GM08714 (cell line): ENCODE results near the gene POC1A.
"Not testable (repeated sequence)": the region's sequence is repeated elsewhere in the genome, so short reads cannot be mapped to it uniquely, and the experiment has no call there.

Experiments used
- H3K4me3 ChIP-seq: fragments of 200-500 bp; sonication (Bioruptor generic); 2 replicates; pipeline ENCODE4 v1.5.1; 2014; ENCODE audit warnings: mild to moderate bottlenecking, low read length, inconsistent platforms
- ZNF274 ChIP-seq: IDR thresholded peaks from 2 replicates; pipeline ENCODE4 v1.6.1; 2012; ENCODE audit warnings: mild to moderate bottlenecking, low read depth, low read length

The POC1A gene

DNA sequence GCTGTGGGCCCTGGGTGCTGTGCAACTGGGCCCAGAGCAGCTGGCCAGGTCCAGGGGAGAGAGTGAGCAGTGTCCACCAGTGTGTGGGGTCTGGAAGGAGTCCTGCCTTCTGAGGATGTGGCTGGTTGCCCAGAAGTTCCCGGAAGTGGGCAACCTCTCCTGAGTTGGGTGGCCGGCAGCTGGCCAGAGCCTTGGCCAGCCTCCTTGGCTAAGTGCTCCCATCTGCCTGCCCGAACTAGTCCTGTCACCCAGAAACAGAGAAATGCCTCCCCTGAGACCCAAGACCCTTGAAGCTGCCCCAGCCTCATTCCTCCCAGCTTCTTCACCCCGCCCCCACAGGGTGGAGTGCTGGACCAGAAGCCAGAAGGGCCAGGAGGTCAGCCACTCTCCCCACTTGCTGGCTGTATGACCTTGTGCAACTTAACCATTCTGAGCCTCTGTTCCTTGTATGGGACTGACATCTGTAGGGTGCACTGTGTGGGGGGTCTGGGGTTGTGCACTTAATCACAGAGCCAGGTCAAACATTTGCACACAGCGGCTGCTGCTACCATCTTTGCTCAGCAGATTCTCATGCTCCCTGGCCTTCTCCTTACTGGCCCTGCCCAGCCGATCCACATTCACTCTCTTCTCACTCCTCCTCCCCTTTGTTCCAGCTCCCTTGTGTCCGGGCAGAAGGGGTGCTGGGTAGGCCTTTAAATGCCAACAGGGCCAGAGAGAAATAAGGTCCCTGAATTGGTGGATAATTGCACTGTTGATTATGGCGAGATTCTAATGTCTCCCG is 36.3 kb upstream of the POC1A start:
- no peak for TF ChIP-seq ZNF274
- no peak overlapping the region for H3K4me3 ChIP-seq

DNA sequence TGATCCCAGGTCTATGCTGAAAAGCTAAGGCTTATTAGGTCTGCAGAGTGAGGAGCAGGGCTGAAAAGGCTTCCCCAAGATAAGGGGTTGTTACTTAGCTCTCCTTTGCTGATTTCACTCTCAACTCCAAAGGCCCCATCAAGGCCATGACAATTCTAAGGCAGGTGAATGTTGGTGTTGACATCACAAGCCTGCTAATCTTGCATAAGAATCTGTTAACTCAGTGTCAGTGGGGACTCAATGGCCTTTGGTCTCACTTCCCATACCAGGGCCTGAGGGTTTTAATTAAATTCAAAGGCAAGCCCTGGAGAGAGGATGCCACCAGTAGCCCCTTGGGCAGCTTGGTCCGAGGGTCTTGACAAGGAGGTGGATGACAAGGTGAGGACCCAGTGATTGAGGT is 34.3 kb upstream of the POC1A start:
- TF ChIP-seq ZNF274, result no peak

DNA sequence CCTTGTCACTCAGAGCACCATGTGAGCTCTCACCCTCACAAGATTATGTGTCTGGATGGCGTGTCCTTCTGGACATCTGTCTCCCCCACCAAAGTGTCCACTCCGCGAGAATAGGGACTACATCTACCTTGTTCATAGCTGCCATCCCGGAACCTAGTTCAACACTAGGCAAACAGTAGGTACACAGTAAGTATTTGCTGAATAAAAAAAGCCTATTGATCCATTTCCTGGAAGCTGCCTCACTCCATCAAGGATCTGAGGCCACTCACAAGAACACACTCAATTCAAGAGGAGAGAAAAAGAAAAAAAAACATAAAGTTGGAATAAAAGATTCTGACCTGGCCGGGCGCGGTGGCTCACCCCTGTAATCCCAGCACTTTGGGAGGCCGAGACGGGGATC is 32.5 kb upstream of the POC1A start:
- no peak for TF ChIP-seq ZNF274
- no peak overlapping the region for H3K4me3 ChIP-seq

More for the DNA sequence above, 34.3 kb upstream of the POC1A start:
- no peak overlapping the region for H3K4me3 ChIP-seq

DNA sequence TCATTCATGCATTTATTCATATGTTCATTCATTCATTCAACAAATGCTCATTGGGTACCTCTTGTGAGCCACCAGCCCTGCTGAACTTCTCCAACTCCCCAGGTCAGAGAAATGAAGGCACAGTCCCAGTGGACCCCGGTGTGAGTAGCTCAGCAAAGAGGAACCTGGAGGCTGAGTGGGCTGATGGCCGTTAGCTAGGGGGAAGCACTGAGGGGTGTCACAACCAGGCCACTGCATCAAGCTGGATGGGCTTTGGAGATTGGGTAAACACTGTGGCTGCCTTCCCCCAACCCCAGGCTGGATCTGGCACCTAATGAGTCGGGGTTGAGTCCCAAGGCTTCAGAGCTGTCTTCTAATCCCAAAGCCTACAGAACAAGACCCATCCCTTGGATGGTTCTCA is 31.6 kb upstream of the POC1A start:
- no peak for TF ChIP-seq ZNF274

DNA sequence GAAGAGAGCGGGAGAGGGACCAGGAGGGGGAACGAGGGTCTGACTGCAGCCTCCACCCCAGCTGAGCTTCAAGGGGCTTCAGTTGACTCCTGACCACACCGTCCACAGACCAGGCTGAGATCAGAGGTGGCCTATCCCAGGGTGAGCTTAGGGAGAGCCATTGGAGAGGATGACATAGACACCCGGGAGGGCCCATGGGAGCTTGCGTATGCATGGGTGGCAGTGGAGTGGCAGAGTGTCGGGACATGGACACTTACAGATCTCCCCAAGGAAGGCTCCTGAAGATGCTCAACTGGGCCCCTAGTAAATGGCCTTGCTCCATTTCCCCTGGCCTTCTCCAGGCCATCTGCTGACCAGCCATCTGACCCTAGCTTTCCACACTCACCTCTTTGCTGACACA is 31.1 kb upstream of the POC1A start:
- no peak overlapping the region for H3K4me3 ChIP-seq
- TF ChIP-seq ZNF274, result no peak

More for the DNA sequence above, 31.6 kb upstream of the POC1A start:
- no peak overlapping the region for H3K4me3 ChIP-seq

DNA sequence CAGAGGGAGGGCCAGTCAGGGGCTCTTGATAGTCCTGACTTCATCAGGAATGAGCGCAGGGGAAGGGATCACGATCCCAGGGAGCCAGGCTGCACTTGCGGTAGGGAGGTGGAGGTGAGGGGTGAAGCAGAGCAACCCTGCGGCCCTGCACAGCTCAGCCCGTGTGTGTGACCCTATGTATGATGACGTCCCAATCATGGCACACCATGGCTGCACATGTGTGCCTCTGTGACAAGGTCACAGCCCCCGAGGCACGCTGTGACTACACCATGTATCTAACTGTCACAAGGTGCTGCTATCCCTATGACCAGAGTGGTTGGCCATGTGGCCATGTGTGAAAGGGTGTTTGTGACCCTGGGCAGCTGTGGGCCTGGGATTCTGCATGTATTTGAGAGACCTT is 30.5 kb upstream of the POC1A start:
- H3K4me3 ChIP-seq, result no peak overlapping the region
- TF ChIP-seq ZNF274, result no peak

DNA sequence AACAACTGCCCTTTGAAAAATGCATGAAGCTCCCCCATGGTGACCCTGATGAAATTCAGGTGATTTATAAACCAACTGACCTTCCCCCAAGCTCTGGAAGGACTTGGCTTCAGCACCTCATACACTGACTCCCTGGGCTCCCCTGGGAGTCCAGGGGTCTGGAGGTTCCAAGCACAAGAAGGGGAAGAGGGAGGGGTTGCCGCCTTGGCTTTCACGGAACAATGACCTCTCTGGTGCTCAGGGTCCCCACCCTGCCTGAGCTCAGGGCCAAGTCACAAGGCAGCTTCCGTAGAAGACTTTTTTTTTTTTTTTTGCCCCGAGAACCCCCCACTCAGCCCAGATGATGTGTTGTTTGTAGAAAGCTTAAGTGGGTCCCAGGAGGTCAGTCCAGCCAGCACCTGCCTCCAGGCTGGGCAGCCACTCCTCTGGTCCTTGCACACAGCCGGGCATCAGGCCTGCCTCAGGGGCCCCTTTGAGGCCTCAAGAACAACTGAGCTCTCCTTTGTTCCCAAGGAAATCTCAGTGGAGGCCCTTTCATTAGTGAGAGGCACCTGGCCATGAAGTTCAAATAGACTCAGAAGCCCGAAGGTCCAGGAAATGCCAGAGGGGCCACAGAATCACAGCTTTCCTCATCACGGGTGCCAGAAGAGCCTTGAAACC is 29.7 kb upstream of the POC1A start:
- TF ChIP-seq ZNF274, result no peak
- H3K4me3 ChIP-seq, result no peak overlapping the region

DNA sequence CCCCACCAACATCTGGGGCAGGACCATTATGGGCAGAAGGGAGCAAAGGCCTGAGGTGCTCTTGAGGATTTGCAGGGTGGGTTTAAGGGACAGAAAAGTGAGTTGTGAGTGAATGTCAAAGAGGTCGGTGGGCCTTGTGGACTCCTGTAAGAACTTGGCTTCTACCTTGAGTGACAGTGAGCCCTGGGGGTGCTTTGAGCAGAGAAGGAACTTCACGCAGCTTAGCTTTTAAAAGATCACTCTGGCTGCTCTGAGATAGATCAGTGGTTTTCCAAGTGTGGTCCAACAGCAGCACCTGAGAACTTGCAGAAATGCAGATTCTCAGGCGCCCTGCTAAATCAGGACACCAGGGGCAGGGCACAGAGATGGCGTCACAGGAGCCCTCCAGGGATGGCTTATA is 28.5 kb upstream of the POC1A start:
- H3K4me3 ChIP-seq, result no peak overlapping the region
- no peak for TF ChIP-seq ZNF274

DNA sequence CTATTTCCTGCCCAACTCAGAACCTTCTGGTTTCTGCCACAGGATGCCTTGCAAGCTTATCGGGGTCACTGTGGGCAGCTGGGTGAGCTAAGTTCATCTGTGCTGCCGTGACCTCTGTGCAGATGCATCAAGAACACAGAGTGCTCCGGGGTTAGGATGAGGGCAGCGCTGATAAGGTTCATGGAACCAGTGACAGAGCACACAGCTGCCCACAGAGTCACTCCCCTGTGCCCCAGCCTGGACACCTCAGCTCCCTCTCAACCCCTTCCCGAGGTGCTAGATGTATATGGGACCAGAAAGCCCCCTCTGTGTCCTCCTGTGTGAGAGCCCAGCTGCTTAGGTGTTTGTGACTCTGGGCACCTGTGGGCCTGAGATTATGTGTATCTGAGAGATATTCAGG is 28.0 kb upstream of the POC1A start:
- TF ChIP-seq ZNF274, result no peak
- no peak overlapping the region for H3K4me3 ChIP-seq

DNA sequence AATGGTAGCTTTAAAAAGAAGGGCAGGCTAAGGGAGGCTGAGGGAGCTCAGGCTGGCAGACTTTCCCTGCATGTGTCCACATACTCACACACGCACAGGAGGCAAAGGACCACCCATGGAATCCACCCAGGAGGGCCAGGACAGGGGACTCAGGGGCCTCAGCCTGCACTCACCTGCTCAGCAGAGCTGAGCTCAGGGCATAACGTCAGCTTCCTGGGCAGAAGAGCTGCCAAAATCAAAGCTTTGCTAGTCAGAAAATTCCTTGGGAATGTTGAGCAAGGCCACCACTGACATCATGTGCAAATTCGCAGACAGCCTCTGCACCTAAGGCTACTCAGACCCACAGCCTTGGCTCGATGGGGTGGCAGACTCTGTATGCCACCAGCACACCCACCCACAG is 27.3 kb upstream of the POC1A start:
- H3K4me3 ChIP-seq, result no peak overlapping the region
- TF ChIP-seq ZNF274, result no peak

DNA sequence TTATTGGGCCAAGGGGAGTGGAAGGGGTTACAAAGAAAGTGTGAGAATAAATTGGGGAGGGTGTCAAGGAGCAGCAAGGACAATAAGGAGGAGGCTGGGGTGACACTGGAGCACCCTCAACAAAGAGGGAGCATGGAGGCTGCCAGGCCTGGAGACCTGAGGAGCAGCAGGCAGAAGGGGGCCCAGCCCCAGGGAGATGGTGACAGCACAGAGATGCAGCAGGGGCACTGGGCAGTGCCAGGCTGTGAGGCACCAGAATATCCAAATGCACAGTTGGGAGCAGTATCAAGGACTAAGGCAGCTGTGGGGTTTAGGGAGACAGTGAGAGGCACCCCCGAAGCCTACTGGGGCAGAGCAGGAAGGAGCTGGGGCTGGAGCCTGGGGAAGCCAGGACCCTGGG is 24.3 kb upstream of the POC1A start:
- no peak for TF ChIP-seq ZNF274
- H3K4me3 ChIP-seq, result no peak overlapping the region

DNA sequence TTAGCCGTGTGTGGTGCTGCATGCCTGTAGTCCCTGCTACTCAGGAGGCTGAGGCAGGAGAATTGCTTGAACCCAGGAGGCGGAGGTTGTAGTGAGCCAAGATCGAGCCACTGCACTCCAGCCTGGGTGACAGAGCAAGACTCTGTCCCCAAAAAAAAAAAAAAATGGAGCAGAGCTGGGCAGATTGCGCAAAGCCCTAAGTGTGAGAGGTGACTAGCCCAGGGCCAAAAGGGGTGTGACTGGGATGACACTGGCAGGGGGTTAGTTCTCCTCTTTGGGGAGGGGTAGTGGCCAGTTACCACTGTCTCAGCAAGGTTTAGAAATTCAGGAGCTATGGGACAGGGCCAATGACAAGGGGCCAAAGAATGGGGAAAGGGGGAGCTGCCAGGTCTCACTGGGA is 23.9 kb upstream of the POC1A start:
- not testable (repeated sequence) for H3K4me3 ChIP-seq

DNA sequence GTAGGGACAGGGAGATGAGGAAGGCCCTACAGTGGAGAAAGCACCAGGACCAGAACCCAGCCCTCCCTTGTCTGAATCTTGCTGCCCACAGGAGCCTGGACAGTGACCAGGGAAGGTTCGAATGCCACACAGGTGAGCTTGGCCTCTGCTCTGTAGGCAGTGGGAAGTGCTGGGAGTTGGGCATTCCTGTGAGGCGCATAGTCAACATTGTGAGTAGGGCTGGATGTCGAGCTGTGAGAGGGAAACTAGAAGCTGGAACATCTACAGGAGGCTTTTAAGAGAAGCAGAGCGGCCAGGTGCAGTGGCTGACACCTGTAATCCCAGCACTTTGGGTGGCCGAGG is 23.4 kb upstream of the POC1A start:
- TF ChIP-seq ZNF274, result no peak
- no peak overlapping the region for H3K4me3 ChIP-seq

DNA sequence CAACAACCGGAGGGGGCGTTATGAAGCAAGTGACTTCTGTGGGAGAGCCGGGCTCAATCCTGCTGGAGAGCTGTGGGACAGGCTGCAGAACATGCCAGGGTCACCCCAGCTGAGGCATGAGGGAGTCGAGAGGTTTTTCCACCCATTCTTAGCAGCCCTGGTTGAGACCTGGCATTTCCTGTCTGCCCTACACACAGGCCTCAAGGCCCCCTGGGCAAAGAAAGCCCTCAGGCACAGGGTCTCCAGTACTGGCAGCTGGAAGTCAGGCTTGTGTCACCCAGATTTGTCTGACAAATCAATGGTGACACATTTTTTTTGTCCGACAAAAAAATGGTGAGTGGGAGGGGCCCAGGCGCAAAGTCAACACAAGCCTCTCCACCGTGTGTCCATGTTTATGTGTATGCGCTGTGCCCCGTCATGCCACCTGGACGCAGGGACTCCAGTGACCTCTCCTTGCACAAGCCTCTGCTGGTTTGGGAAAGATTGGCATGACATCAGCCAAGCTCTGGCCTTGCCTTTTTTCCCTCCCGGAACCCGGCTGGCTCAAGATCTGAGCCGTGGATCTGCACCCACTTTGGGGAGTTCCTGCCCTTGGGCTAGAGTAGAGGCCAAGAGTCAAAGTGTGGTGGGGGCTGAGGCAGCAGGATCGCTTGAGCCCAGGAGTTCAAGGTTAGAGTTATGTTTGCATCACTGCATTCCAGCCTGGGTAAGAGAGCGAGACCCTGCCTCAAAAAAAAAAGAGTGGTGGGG is 22.9 kb upstream of the POC1A start:
- H3K4me3 ChIP-seq, result no peak overlapping the region

DNA sequence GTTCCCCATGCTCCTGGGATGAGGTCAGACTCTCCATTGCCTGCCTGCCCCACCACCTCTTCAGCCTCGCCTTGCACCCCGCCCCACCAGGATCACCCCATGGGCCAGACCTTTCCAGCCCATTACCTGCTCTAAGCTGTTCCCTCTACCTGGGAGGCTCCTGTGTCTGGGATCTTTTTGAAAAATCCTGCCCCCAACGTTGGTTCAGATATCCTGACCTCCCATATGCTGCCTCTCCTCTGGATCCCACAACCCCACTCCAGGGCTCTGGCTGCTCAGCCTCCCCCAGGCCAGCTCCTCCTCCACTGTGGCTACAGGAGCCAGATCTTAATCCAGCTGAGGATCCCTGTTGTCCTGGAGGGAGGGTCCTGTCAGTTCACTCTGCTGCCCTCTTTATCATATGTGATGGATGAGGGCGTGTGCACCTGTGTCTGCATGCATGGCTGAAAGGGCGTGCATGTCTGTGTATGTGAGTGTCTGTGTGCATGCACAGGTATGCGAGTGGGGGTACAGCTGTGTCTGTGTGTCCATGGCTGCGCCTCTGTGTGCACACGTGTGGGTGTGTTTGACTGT is 22.0 kb upstream of the POC1A start:
- TF ChIP-seq ZNF274, result no peak
- H3K4me3 ChIP-seq, result no peak overlapping the region

More for the DNA sequence above, 22.9 kb upstream of the POC1A start:
- TF ChIP-seq ZNF274, result no peak
